ENCODE measurements around the gene AP3S2.
"Not testable (repeated sequence)": the region's sequence is repeated elsewhere in the genome, so short reads cannot be mapped to it uniquely, and the experiment has no call there.

Gene AP3S2

GRCh38 chr15:89797678-89798201 is 96.1 kb downstream of the AP3S2 start:
- no peak overlapping the region for H3K27ac ChIP-seq
- H3K9me3 ChIP-seq (replicated peaks in 1 of 11) = no peaks in the 10 kb centered on the region
- H3K4me1 ChIP-seq = peaks cover 6 to 26% (median 22%) of the 10 kb centered on the region in 10 experiments
- no peak for TF ChIP-seq Cebpa-rat (IDR thresholded peaks at IDR 0.05)
- H3K27me3 ChIP-seq = peaks cover 0 to 13% (median 0%) of the 10 kb centered on the region in 11 experiments; a peak in 1 of 22 replicates
- H3K4me3 ChIP-seq = no peak overlapping the region
- H4K20me1 ChIP-seq = peaks cover 0 to 13% (median 5%) of the 10 kb centered on the region in 11 experiments; a peak in 7 of 22 replicates
- H3K9ac ChIP-seq = no peak overlapping the region
- H3K4me2 ChIP-seq = no peak overlapping the region
- H3K36me3 ChIP-seq = peaks cover 0 to 75% (median 0%) of the 10 kb centered on the region in 11 experiments; a peak in 5 of 22 replicates

GRCh38 chr15:89795996-89796395 is 97.8 kb downstream of the AP3S2 start:
- Histone ChIP-seq H3K4me1 (peaks cover 0 to 18% (median 13%) of the 10 kb centered on the region in 10 experiments; a peak in 16 of 20 replicates), H4K20me1 (peaks cover 0 to 13% (median 5%) of the 10 kb centered on the region in 11 experiments; a peak in 7 of 22 replicates), H3K27ac (no peak overlapping the region), H3K9ac (no peak overlapping the region), H3K36me3 (peaks cover 0 to 82% (median 0%) of the 10 kb centered on the region in 11 experiments; a peak in 5 of 22 replicates), H3K27me3 (peaks cover 0 to 13% (median 0%) of the 10 kb centered on the region in 11 experiments; a peak in 1 of 22 replicates), H3K4me3 (no peak overlapping the region), H3K4me2 (no peak overlapping the region), H3K9me3 (replicated peaks in 1 of 11) (no peaks in the 10 kb centered on the region)
- TF ChIP-seq Cebpa-rat (IDR thresholded peaks at IDR 0.05) = no peak

- Histone ChIP-seq H3K27ac (no peak overlapping the region), H3K4me3 (no peak overlapping the region), H3K36me3 (peaks cover 0 to 82% (median 0%) of the 10 kb centered on the region in 11 experiments; a peak in 5 of 22 replicates), H3K9me3 (replicated peaks in 1 of 11) (peaks cover 0 to 4% (median 0%) of the 10 kb centered on the region in 11 experiments; a peak in 1 of 22 replicates), H3K27me3 (0 out of 22 replicates have a peak, but pooled peaks cover 0 to 7% (median 0%) of the 10 kb centered on the region in 11 experiments), H4K20me1 (peaks cover 0 to 9% (median 1%) of the 10 kb centered on the region in 11 experiments; a peak in 6 of 22 replicates), H3K4me2 (no peak overlapping the region), H3K9ac (no peak overlapping the region), H3K4me1 (peaks cover 0 to 7% (median 5%) of the 10 kb centered on the region in 10 experiments; a peak in 16 of 20 replicates)
- TF ChIP-seq Cebpa-rat (IDR thresholded peaks at IDR 0.05) = no peak
Measured at GRCh38 chr15:89794627-89795241, 99.1 kb downstream of the AP3S2 start.

- no peak overlapping the region for H3K27ac ChIP-seq
- H3K4me1 ChIP-seq = no peaks in the 10 kb centered on the region
- peaks cover 14 to 28% (median 19%) of the 10 kb centered on the region in 11 experiments for H3K9me3 ChIP-seq (replicated peaks in 1 of 11)
- H4K20me1 ChIP-seq = no peaks in the 10 kb centered on the region
- no peak overlapping the region for H3K4me2 ChIP-seq
- H3K27me3 ChIP-seq = no peaks in the 10 kb centered on the region
- H3K9ac ChIP-seq = no peak overlapping the region
- no peak for TF ChIP-seq Cebpa-rat (IDR thresholded peaks at IDR 0.05)
- peaks cover 0 to 82% (median 0%) of the 10 kb centered on the region in 11 experiments; a peak in 6 of 22 replicates for H3K36me3 ChIP-seq
- no peak overlapping the region for H3K4me3 ChIP-seq
Measured at GRCh38 chr15:89792106-89792805, 101.5 kb downstream of the AP3S2 start.

- H3K9me3 ChIP-seq (replicated peaks in 1 of 11) = peaks cover 15 to 38% (median 25%) of the 10 kb centered on the region in 11 experiments
- H4K20me1 ChIP-seq = no peaks in the 10 kb centered on the region
- H3K4me3 ChIP-seq = no peak overlapping the region
- no peaks in the 10 kb centered on the region for H3K27me3 ChIP-seq
- no peak for TF ChIP-seq Cebpa-rat (IDR thresholded peaks at IDR 0.05)
- H3K4me2 ChIP-seq = no peak overlapping the region
- H3K36me3 ChIP-seq = peaks cover 0 to 79% (median 0%) of the 10 kb centered on the region in 11 experiments; a peak in 6 of 22 replicates
- H3K4me1 ChIP-seq = no peaks in the 10 kb centered on the region
- no peak overlapping the region for H3K9ac ChIP-seq
- no peak overlapping the region for H3K27ac ChIP-seq
Measured at GRCh38 chr15:89790661-89791060, 103.1 kb downstream of the AP3S2 start.

DNA sequence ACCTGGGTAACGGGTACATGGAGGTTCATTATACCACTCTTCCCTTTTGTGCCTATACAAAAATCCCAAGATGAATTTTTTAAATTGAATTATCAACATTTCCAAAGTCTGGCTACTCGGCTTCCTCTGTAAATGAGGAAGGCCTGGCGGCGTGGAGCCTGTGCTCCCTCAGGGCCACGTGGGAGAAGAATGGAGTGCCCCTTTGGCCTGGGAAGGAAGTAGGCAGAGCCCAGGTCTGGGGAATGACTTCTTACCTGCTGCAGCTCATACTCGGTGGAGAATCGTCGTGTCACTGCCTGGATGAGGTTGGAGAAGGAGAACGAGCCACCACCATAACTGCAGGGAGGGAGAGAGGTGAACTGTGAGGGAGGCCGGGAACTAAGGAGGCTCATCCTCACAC is 103.6 kb downstream of the AP3S2 start:
- Histone ChIP-seq H3K9me3 (replicated peaks in 1 of 11) (peaks cover 15 to 38% (median 25%) of the 10 kb centered on the region in 11 experiments), H3K36me3 (peaks cover 0 to 79% (median 0%) of the 10 kb centered on the region in 11 experiments; a peak in 6 of 22 replicates), H3K9ac (no peak overlapping the region), H4K20me1 (no peaks in the 10 kb centered on the region), H3K4me3 (no peak overlapping the region), H3K27me3 (no peaks in the 10 kb centered on the region), H3K4me1 (no peaks in the 10 kb centered on the region), H3K27ac (no peak overlapping the region), H3K4me2 (no peak overlapping the region)
- no peak for TF ChIP-seq Cebpa-rat (IDR thresholded peaks at IDR 0.05)

DNA sequence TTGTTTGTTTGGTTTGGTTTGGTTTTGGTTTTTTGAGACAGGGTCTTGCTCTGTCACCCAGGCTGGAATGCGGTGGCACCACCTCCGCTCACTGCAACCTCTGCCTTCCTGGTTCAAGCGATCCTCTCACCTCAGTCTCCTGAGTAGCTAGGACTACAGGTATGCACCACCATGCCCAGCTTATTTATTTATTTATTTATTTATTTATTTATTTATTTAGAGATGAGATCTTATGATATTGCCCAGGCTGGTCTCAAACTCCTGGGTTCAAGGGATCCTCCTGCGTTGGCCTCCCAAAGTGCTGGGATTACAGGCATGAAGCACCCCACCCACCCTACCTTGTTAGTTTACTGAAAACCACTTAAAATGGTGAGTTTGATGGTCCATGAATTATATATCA is 105.2 kb downstream of the AP3S2 start:
- Histone ChIP-seq H3K9me3 (replicated peaks in 1 of 11) (peaks cover 15 to 38% (median 25%) of the 10 kb centered on the region in 11 experiments), H3K4me1 (peaks cover 0 to 11% (median 0%) of the 10 kb centered on the region in 10 experiments; a peak in 8 of 20 replicates), H3K36me3 (peaks cover 0 to 87% (median 0%) of the 10 kb centered on the region in 11 experiments; a peak in 6 of 22 replicates)
- H3K27me3 ChIP-seq, H3K27ac ChIP-seq, H3K4me2 ChIP-seq, H3K4me3 ChIP-seq, H3K9ac ChIP-seq, H4K20me1 ChIP-seq: not testable (repeated sequence)

GRCh38 chr15:89787944-89788343 is 105.8 kb downstream of the AP3S2 start:
- no peak overlapping the region for H3K4me2 ChIP-seq
- peaks cover 15 to 38% (median 25%) of the 10 kb centered on the region in 11 experiments for H3K9me3 ChIP-seq (replicated peaks in 1 of 11)
- H3K9ac ChIP-seq = no peak overlapping the region
- peaks cover 0 to 18% (median 0%) of the 10 kb centered on the region in 10 experiments; a peak in 8 of 20 replicates for H3K4me1 ChIP-seq
- H3K27ac ChIP-seq = no peak overlapping the region
- TF ChIP-seq Cebpa-rat (IDR thresholded peaks at IDR 0.05) = no peak
- no peaks in the 10 kb centered on the region for H4K20me1 ChIP-seq
- H3K27me3 ChIP-seq = no peaks in the 10 kb centered on the region
- peaks cover 0 to 83% (median 0%) of the 10 kb centered on the region in 11 experiments; a peak in 6 of 22 replicates for H3K36me3 ChIP-seq
- H3K4me3 ChIP-seq = no peak overlapping the region

DNA sequence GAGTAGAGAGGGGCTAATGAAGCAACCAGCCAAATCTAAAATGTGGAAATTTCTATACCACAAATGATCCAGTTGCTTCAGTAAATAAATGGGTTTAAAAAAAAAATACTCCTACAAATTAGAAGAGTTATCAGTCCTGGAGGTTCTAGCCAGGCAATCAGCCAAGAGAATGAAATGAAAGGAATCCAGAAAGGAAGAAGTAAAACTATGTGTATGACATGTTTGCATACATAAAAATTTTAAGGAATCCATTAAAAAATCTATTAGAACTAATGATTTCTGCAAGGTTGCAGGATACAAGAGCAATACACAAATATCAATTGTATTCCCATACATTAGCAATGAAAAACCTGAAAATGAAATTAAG is 108.0 kb downstream of the AP3S2 start:
- Histone ChIP-seq H3K27me3 (no peaks in the 10 kb centered on the region), H3K4me3 (no peak overlapping the region), H3K9me3 (replicated peaks in 1 of 11) (peaks cover 15 to 38% (median 25%) of the 10 kb centered on the region in 11 experiments), H3K27ac (no peak overlapping the region), H3K4me1 (peaks cover 8 to 40% (median 11%) of the 10 kb centered on the region in 10 experiments), H3K9ac (no peak overlapping the region), H4K20me1 (no peaks in the 10 kb centered on the region), H3K4me2 (no peak overlapping the region), H3K36me3 (peaks cover 0 to 61% (median 0%) of the 10 kb centered on the region in 11 experiments; a peak in 6 of 22 replicates)
- no peak for TF ChIP-seq Cebpa-rat (IDR thresholded peaks at IDR 0.05)
